RWPE2 (cell line): ENCODE data around the gene INAVA.

ENCODE experiments used
- ATAC-seq: fragments of 200-7000 bp; cut with Tn5 transposase; 3 replicates; pipeline ENCODE4 v1.9.1; 2021; ENCODE audit warnings: low read depth
- DNase-seq: peaks from one replicate; pipeline ENCODE4 v3.0.0-alpha.2; 2020; ENCODE audit warnings: low spot score
- H3K27ac ChIP-seq: fragments of 450-650 bp; 2 replicates; pipeline ENCODE4 v1.5.1; 2017; ENCODE audit warnings: mild to moderate bottlenecking; ENCODE audit not compliant: poor library complexity, severe bottlenecking
- H3K27me3 ChIP-seq: fragments of 250-450 bp; sonication (Bioruptor Pico); 2 replicates; pipeline ENCODE4 v1.5.1; 2021; ENCODE audit warnings: mild to moderate bottlenecking, moderate library complexity; ENCODE audit not compliant: insufficient read depth, poor library complexity, severe bottlenecking
- H3K36me3 ChIP-seq: fragments of 250-450 bp; sonication (Bioruptor Pico); 2 replicates; pipeline ENCODE4 v1.5.1; 2020; ENCODE audit warnings: low read depth, mild to moderate bottlenecking, moderate library complexity
- H3K4me1 ChIP-seq: fragments of 250-450 bp; sonication (Bioruptor Pico); 2 replicates; pipeline ENCODE4 v1.5.1; 2021; ENCODE audit warnings: mild to moderate bottlenecking, moderate library complexity; ENCODE audit not compliant: insufficient read depth, poor library complexity, severe bottlenecking
- H3K4me3 ChIP-seq: fragments of 250-450 bp; sonication (Bioruptor Pico); 2 replicates; pipeline ENCODE4 v1.5.1; 2021; ENCODE audit warnings: mild to moderate bottlenecking, moderate library complexity; ENCODE audit not compliant: severe bottlenecking
- H3K9me3 ChIP-seq: fragments of 250-450 bp; sonication (Bioruptor Pico); 2 replicates; pipeline ENCODE4 v1.5.1; 2021; ENCODE audit warnings: mild to moderate bottlenecking, moderate library complexity; ENCODE audit not compliant: severe bottlenecking
- CTCF ChIP-seq: fragments of 450-650 bp; IDR thresholded peaks from one replicate; pipeline ENCODE4 v1.5.1; 2017; ENCODE audit warnings: mild to moderate bottlenecking, moderate library complexity; ENCODE audit not compliant: poor library complexity, severe bottlenecking

Gene INAVA

DNA sequence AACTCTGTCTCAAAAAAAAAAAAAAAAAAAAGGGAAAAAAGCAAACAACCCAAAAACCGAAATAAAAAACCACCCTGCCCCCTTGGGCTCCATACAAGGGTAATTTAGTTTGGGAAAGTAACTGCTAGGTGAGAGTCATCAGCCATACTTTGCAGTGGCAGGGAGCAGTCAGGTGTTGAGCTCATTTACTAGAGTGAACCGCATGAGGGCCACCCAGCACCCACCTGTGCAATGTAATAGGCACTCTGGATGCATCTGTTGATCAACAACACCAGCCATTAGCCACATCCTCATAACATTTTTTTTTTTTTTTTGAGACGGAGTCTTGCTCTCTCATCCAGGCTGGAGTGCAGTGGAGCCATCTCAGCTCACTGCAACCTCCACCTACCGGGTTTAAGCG lies 9.1 kb downstream of the INAVA start:
- Histone ChIP-seq H3K36me3 (peaks cover 92% of the 10 kb centered on the region), H3K27me3 (no peaks in the 10 kb centered on the region), H3K9me3 (no peaks in the 10 kb centered on the region), H3K27ac (no peak overlapping the region), H3K4me1 (peaks cover 8% of the 10 kb centered on the region), H3K4me3 (no peak overlapping the region)
- ATAC-seq (no peak), DNase-seq (no peak)
- TF ChIP-seq CTCF = no peak

DNA sequence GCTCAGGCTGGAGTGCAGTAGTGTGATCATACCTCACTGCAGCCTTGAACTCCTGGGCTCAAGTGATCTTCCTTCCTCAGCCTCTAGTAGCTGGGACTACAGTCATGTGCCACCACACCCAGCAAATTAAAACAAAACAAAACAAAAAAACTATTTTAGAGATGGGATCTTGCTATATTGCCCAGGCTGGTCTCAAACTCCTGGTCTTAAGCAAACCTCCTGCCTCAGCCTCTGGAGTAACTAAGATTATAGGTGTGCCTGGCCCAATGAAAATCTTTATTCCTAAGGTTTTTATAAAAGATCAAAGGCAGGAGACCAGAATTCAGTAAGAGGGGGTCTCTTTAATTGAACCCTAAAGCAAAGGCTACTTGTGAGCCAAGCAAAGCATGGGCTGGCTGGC lies 10.1 kb downstream of the INAVA start:
- Histone ChIP-seq H3K4me3 (no peak overlapping the region), H3K27me3 (no peaks in the 10 kb centered on the region), H3K36me3 (peaks cover 92% of the 10 kb centered on the region), H3K9me3 (no peaks in the 10 kb centered on the region), H3K27ac (peak overlapping the region; percentile 52), H3K4me1 (peaks cover 8% of the 10 kb centered on the region)
- DNase-seq = no peak
- no peak for TF ChIP-seq CTCF
- ATAC-seq = no peak

DNA sequence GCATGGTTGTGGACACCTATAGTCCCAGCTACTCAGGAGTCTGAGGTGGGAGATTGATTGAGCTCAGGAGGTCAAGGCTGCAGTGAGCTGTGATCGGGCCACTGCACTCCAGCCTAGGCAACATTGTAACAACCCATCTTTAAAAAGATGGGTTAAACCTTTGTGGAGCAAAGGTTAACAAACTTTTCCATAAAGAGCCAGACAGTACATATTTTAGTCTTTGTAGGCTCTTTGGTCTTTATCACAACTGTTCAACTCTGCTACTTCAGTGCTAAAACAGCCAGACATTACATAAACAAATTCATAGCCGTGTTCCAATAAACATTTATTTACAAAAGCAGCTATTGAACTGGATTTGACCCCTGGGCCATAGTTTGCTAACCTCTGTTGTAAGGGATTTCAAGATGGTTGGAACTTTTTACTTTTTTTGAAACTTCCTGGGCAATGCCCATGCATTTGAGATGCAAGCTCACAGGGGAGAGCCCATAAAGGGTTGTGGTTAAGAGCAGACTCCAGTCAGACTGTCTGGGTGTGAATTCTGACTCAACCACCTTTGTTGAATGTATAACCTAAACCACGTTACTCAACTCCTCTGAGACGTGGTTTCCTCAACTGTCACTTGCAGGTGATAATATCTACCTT lies 10.8 kb downstream of the INAVA start:
- Histone ChIP-seq H3K9me3 (no peaks in the 10 kb centered on the region), H3K27me3 (no peaks in the 10 kb centered on the region), H3K36me3 (peaks cover 92% of the 10 kb centered on the region), H3K4me3 (no peak overlapping the region), H3K4me1 (peaks cover 8% of the 10 kb centered on the region), H3K27ac (peak overlapping the region; percentile 52)
- no peak for DNase-seq
- ATAC-seq = peak; percentile 75
- TF ChIP-seq CTCF = no peak

GRCh38 chr1:200906491-200906890 lies 11.8 kb downstream of the INAVA start:
- no peak for TF ChIP-seq CTCF
- DNase-seq = no peak
- peaks cover 89% of the 10 kb centered on the region for H3K36me3 ChIP-seq
- H3K9me3 ChIP-seq = no peaks in the 10 kb centered on the region
- H3K27ac ChIP-seq = peak overlapping the region; percentile 52
- H3K27me3 ChIP-seq = no peaks in the 10 kb centered on the region
- no peak for ATAC-seq
- no peak overlapping the region for H3K4me3 ChIP-seq
- peaks cover 7% of the 10 kb centered on the region for H3K4me1 ChIP-seq

- H3K4me1 ChIP-seq = peaks cover 4% of the 10 kb centered on the region
- ATAC-seq (peak; percentile 26; the same call in 1 of the 3 replicates), DNase-seq (no peak)
- H3K27ac ChIP-seq = peak overlapping the region; percentile 52
- H3K27me3 ChIP-seq = no peaks in the 10 kb centered on the region
- H3K9me3 ChIP-seq = no peaks in the 10 kb centered on the region
- peaks cover 89% of the 10 kb centered on the region for H3K36me3 ChIP-seq
- H3K4me3 ChIP-seq = no peak overlapping the region
- no peak for TF ChIP-seq CTCF
Observed at GRCh38 chr1:200907611-200908097, 13.0 kb downstream of the INAVA start.
